ENCODE data around the gene KCNJ6.

DNA sequence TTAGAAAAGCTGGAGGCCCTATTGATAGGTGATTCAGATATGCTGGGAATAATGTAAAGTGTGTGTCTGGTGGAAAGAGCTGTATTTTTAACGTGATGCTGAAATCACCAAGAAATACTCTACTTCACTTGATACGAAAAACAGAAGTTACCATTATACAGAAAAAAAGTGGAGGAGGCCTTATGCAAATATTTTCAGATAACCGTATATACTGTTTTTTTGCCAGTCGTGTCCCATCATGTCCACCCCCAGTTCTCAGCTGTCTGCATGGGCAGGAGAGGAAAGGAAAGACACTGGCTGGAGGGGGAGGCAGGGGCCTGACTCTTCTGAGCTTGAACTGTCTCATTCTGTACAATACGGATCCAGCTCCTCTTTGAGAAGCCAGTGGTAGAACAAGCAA lies 51.1 kb downstream of the KCNJ6 start:
- TF ChIP-seq, protein P1, sequence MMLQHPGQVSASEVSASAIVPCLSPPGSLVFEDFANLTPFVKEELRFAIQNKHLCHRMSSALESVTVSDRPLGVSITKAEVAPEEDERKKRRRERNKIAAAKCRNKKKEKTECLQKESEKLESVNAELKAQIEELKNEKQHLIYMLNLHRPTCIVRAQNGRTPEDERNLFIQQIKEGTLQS (IDR thresholded peaks at IDR 0.05; ENCODE audit: insufficient read depth, low read depth, low read length) = no peak
- TF ChIP-seq POLR2A (IDR thresholded peaks at IDR 0.05; ENCODE audit: control extremely low read depth in 1 of 2, low read depth in 2 of 2, low read length in 2 of 2) = no peak
- TF ChIP-seq, protein P2, sequence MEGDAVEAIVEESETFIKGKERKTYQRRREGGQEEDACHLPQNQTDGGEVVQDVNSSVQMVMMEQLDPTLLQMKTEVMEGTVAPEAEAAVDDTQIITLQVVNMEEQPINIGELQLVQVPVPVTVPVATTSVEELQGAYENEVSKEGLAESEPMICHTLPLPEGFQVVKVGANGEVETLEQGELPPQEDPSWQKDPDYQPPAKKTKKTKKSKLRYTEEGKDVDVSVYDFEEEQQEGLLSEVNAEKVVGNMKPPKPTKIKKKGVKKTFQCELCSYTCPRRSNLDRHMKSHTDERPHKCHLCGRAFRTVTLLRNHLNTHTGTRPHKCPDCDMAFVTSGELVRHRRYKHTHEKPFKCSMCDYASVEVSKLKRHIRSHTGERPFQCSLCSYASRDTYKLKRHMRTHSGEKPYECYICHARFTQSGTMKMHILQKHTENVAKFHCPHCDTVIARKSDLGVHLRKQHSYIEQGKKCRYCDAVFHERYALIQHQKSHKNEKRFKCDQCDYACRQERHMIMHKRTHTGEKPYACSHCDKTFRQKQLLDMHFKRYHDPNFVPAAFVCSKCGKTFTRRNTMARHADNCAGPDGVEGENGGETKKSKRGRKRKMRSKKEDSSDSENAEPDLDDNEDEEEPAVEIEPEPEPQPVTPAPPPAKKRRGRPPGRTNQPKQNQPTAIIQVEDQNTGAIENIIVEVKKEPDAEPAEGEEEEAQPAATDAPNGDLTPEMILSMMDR (IDR thresholded peaks at IDR 0.05; ENCODE audit: control extremely low read depth in 1 of 3, insufficient read depth in 1 of 3, low read depth in 1 of 3, low read length in 3 of 3) = no peak
- no peak for TF ChIP-seq MAFK (IDR thresholded peaks at IDR 0.05; ENCODE audit: low read depth, low read length)
- no peak for TF ChIP-seq POLR2AphosphoS5 (IDR thresholded peaks at IDR 0.05; ENCODE audit: low read depth, low read length)
- TF ChIP-seq TAF1 (IDR thresholded peaks at IDR 0.05; ENCODE audit: low read depth, low read length) = no peak
- no peak for TF ChIP-seq GTF2F1 (IDR thresholded peaks at IDR 0.05; ENCODE audit: borderline replicate concordance, low read depth, low read length)
- TF ChIP-seq FOSL1 (IDR thresholded peaks at IDR 0.05; ENCODE audit: insufficient read depth, low read depth, low read length) = no peak
- no peak for TF ChIP-seq JUN (IDR thresholded peaks at IDR 0.05; ENCODE audit: low read depth, low read length)
- TF ChIP-seq ZNF274 (IDR thresholded peaks at IDR 0.05; ENCODE audit: borderline replicate concordance, extremely low read depth, low read length) = no peak
- TF ChIP-seq, protein P3, sequence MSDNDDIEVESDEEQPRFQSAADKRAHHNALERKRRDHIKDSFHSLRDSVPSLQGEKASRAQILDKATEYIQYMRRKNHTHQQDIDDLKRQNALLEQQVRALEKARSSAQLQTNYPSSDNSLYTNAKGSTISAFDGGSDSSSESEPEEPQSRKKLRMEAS (IDR thresholded peaks at IDR 0.05) = no peak
- no peak for TF ChIP-seq SAP30 (IDR thresholded peaks at IDR 0.05; ENCODE audit: insufficient read depth, insufficient replicate concordance, low read length)
- no peak for TF ChIP-seq SP1 (IDR thresholded peaks at IDR 0.05; ENCODE audit: low read depth, low read length)
